Vagina (tissue), 2 donors: ENCODE results near the gene SPRED1. TPM values are rescaled to one million over a fixed set of nuclear protein-coding genes. Genes with fewer than 3 reads are reported as not detected.

Experiments used
- DNase-seq, 2 donors: peaks; one replicate each; pipeline ENCODE4 v3.0.0-alpha.2; 2017; ENCODE audit errors: extremely low spot score in 2 of 2
- H3K27ac ChIP-seq: fragments of 200-600 bp; sonication (generic); one replicate; pipeline ENCODE4 v1.5.1; 2019
- H3K27me3 ChIP-seq: fragments of 200-600 bp; sonication (generic); one replicate; pipeline ENCODE4 v1.5.1; 2019
- H3K36me3 ChIP-seq, 2 donors: fragments of 200-600 bp; sonication (generic); one replicate each; pipeline ENCODE4 v1.5.1; 2017 to 2019
- H3K4me1 ChIP-seq: fragments of 200-600 bp; sonication (generic); one replicate; pipeline ENCODE4 v1.5.1; 2019
- H3K4me3 ChIP-seq, 2 donors: fragments of 200-600 bp; sonication (generic); 1 replicate in 1 of 2; 2 replicates in 1 of 2; pipeline ENCODE4 v1.5.1; 2016 to 2019
- H3K9me3 ChIP-seq: fragments of 200-600 bp; sonication (generic); one replicate; pipeline ENCODE4 v1.5.1; 2019
- CTCF ChIP-seq, 3 experiments: fragments of 450-650 bp in 2 of 3; fragments of 200-600 bp in 1 of 3; sonication (generic) in 1 of 3; IDR thresholded peaks; one replicate each; pipeline ENCODE4 v1.5.1; 2017 to 2019; ENCODE audit warnings: antibody characterized with exemption in 3 of 3, mild to moderate bottlenecking in 2 of 3, moderate library complexity in 2 of 3
- POLR2A ChIP-seq, 2 donors: fragments of 450-650 bp; IDR thresholded peaks; one replicate each; pipeline ENCODE4 v1.6.1; 2017; ENCODE audit warnings: antibody characterized with exemption in 2 of 2, mild to moderate bottlenecking in 2 of 2, moderate library complexity in 2 of 2
- POLR2AphosphoS5 ChIP-seq, 2 donors: sonication (generic); formaldehyde crosslinking; IDR thresholded peaks; one replicate each; pipeline ENCODE4 v1.9.0; 2017; ENCODE audit warnings: antibody characterized with exemption in 2 of 2, mild to moderate bottlenecking in 2 of 2, low read depth in 1 of 2; ENCODE audit not compliant: insufficient read depth in 1 of 2
- intact Hi-C: fragments of 100-400 bp; cut with DNase I; formaldehyde crosslinking; loops from one replicate; pipeline ENCODE4 v1.15.1; 2023
- total RNA-seq: library from RNA; depleted of rRNA; stranded (reverse); fragments of >200 nt; gene quantifications from one replicate; pipeline ENCODE4 v1.2.3, GENCODE V29; 2016

SPRED1 gene
- total RNA-seq, 1 donor from 2014 or later, result 16.7 TPM

- Histone ChIP-seq H3K9me3 (no peaks in the 10 kb centered on the region), H3K27ac (no peak overlapping the region), H3K4me1 (peaks cover 18% of the 10 kb centered on the region), H3K27me3 (no peaks in the 10 kb centered on the region), H3K4me3 (no peak overlapping the region), H3K36me3 (no peaks in the 10 kb centered on the region)
- DNase-seq, result no peak
- intact Hi-C loops, result no loop called here
- no peak for TF ChIP-seq POLR2AphosphoS5 (IDR thresholded peaks at IDR 0.05; ENCODE audit: insufficient read depth in 1 of 2, low read depth in 1 of 2)
- TF ChIP-seq CTCF (IDR thresholded peaks at IDR 0.05), result no peak
- TF ChIP-seq POLR2A (IDR thresholded peaks at IDR 0.05), result no peak
Measured at GRCh38 chr15:38208779-38209178, 43.9 kb upstream of the SPRED1 start.

GRCh38 chr15:38211249-38211648 is 41.4 kb upstream of the SPRED1 start:
- H3K4me1 ChIP-seq, result peaks cover 14% of the 10 kb centered on the region
- no peak overlapping the region for H3K4me3 ChIP-seq
- H3K27me3 ChIP-seq, result no peaks in the 10 kb centered on the region
- no peak for DNase-seq
- no peak for TF ChIP-seq POLR2A (IDR thresholded peaks at IDR 0.05)
- no peak for TF ChIP-seq POLR2AphosphoS5 (IDR thresholded peaks at IDR 0.05; ENCODE audit: insufficient read depth in 1 of 2, low read depth in 1 of 2)
- TF ChIP-seq CTCF (IDR thresholded peaks at IDR 0.05), result no peak
- H3K27ac ChIP-seq, result no peak overlapping the region
- no peaks in the 10 kb centered on the region for H3K9me3 ChIP-seq
- H3K36me3 ChIP-seq, result no peaks in the 10 kb centered on the region
- intact Hi-C loops, result no loop called here

- TF ChIP-seq CTCF (IDR thresholded peaks at IDR 0.05) (no peak), POLR2A (IDR thresholded peaks at IDR 0.05) (no peak), POLR2AphosphoS5 (IDR thresholded peaks at IDR 0.05; ENCODE audit: insufficient read depth in 1 of 2, low read depth in 1 of 2) (no peak)
- H3K36me3 ChIP-seq, result no peaks in the 10 kb centered on the region
- H3K27me3 ChIP-seq, result no peaks in the 10 kb centered on the region
- H3K4me1 ChIP-seq, result peaks cover 8% of the 10 kb centered on the region
- intact Hi-C loops, result no loop called here
- no peak for DNase-seq
- H3K9me3 ChIP-seq, result no peaks in the 10 kb centered on the region
- H3K4me3 ChIP-seq, result no peak overlapping the region
- no peak overlapping the region for H3K27ac ChIP-seq
Measured at GRCh38 chr15:38211811-38212210, 40.8 kb upstream of the SPRED1 start.

GRCh38 chr15:38212729-38213351 is 39.8 kb upstream of the SPRED1 start:
- Histone ChIP-seq H3K4me3 (no peak overlapping the region), H3K27me3 (no peaks in the 10 kb centered on the region), H3K4me1 (no peaks in the 10 kb centered on the region), H3K27ac (no peak overlapping the region), H3K9me3 (no peaks in the 10 kb centered on the region), H3K36me3 (no peaks in the 10 kb centered on the region)
- intact Hi-C loops, result no loop called here
- TF ChIP-seq POLR2AphosphoS5 (IDR thresholded peaks at IDR 0.05; ENCODE audit: insufficient read depth in 1 of 2, low read depth in 1 of 2) (no peak), CTCF (IDR thresholded peaks at IDR 0.05) (no peak), POLR2A (IDR thresholded peaks at IDR 0.05) (no peak)
- DNase-seq, result no peak

- H3K36me3 ChIP-seq, result no peaks in the 10 kb centered on the region
- no peak for DNase-seq
- no peaks in the 10 kb centered on the region for H3K4me1 ChIP-seq
- H3K9me3 ChIP-seq, result no peaks in the 10 kb centered on the region
- H3K27ac ChIP-seq, result no peak overlapping the region
- H3K27me3 ChIP-seq, result no peaks in the 10 kb centered on the region
- intact Hi-C loops, result no loop called here
- TF ChIP-seq POLR2AphosphoS5 (IDR thresholded peaks at IDR 0.05; ENCODE audit: insufficient read depth in 1 of 2, low read depth in 1 of 2) (no peak), CTCF (IDR thresholded peaks at IDR 0.05) (no peak), POLR2A (IDR thresholded peaks at IDR 0.05) (no peak)
- H3K4me3 ChIP-seq, result no peak overlapping the region
Measured at GRCh38 chr15:38213356-38213755, 39.3 kb upstream of the SPRED1 start.
